Sigmoid colon (tissue), 7 donors: ENCODE data around the gene CHMP2A. TPM values are rescaled to one million over a fixed set of nuclear protein-coding genes. Genes with fewer than 3 reads are reported as not detected.
"Not testable (repeated sequence)": the region's sequence is repeated elsewhere in the genome, so short reads cannot be mapped to it uniquely, and the experiment has no call there.

Experiments used
- DNase-seq: peaks from one replicate; pipeline ENCODE4 v3.0.0-alpha.2; 2019
- H3K27ac ChIP-seq, 4 donors: fragments of 200-600 bp; sonication (generic); one replicate each; pipeline ENCODE4 v1.5.1; 2016 to 2019; ENCODE audit warnings: mild to moderate bottlenecking in 1 of 4
- H3K27me3 ChIP-seq, 3 donors: fragments of 200-600 bp; sonication (generic); one replicate each; pipeline ENCODE4 v1.5.1; 2019; ENCODE audit warnings: mild to moderate bottlenecking in 1 of 3
- H3K36me3 ChIP-seq, 4 donors: fragments of 200-600 bp; sonication (generic); one replicate each; pipeline ENCODE4 v1.5.1; 2016 to 2019
- H3K4me1 ChIP-seq, 4 donors: fragments of 200-600 bp; sonication (generic); one replicate each; pipeline ENCODE4 v1.5.1; 2017 to 2019
- H3K4me3 ChIP-seq, 4 donors: fragments of 200-600 bp; sonication (generic); one replicate each; pipeline ENCODE4 v1.5.1; 2017 to 2019; ENCODE audit warnings: mild to moderate bottlenecking in 2 of 4, moderate library complexity in 1 of 4
- H3K9me3 ChIP-seq, 4 donors: fragments of 200-600 bp in 3 of 4; sonication (generic) in 3 of 4; one replicate each; pipeline versions ENCODE4 v1.5.1 to v1.6.1; 2013 to 2019
- CTCF ChIP-seq, 4 experiments: fragments of 450-650 bp in 3 of 4; fragments of 200-600 bp in 1 of 4; IDR thresholded peaks; one replicate each; pipeline ENCODE4 v1.5.1; 2016 to 2019; ENCODE audit warnings: antibody characterized with exemption in 4 of 4, mild to moderate bottlenecking in 3 of 4, moderate library complexity in 2 of 4
- EP300 ChIP-seq, 4 donors: sonication (generic); formaldehyde crosslinking; IDR thresholded peaks; one replicate each; pipeline ENCODE4 v1.6.1; 2017; ENCODE audit warnings: antibody characterized with exemption in 4 of 4
- POLR2A ChIP-seq, 2 donors: fragments of 450-650 bp; IDR thresholded peaks; one replicate each; pipeline ENCODE4 v1.6.1; 2016; ENCODE audit warnings: antibody characterized with exemption in 2 of 2, mild to moderate bottlenecking in 2 of 2, moderate library complexity in 2 of 2
- POLR2AphosphoS5 ChIP-seq, 4 donors: sonication (generic); formaldehyde crosslinking; IDR thresholded peaks; one replicate each; pipeline ENCODE4 v1.6.1; 2017; ENCODE audit warnings: antibody characterized with exemption in 4 of 4
- WGBS, 2 donors: extraction: QIAGEN DNeasy Blood & Tissue Kit; methylation state at CpG; one replicate each; pipeline ENCODE4 v1.1.7; 2013; 5-methylcytosine and 5-hydroxymethylcytosine counted together
- intact Hi-C: fragments of 100-400 bp; cut with DNase I; formaldehyde crosslinking; loops from one replicate; pipeline ENCODE4 v1.15.1; 2023
- polyA plus RNA-seq, 3 donors: library from polyadenylated mRNA; stranded (reverse); fragments of 200-250 nt; gene quantifications; one replicate each; pipeline ENCODE4 v1.2.3, GENCODE V29; 2013
- total RNA-seq, 4 donors: library from RNA; depleted of rRNA; stranded (reverse); fragments of >200 nt; gene quantifications; one replicate each; pipeline ENCODE4 v1.1.0, GENCODE V29; 2016
- donor health status: healthy with polysubstance abuse.
- donor health status: Bipolar disorder and iron deficiency.
- donor health status: healthy.

The CHMP2A gene
- total and polyA plus RNA-seq, 7 donors, result 101 to 372 (median 144) TPM

DNA sequence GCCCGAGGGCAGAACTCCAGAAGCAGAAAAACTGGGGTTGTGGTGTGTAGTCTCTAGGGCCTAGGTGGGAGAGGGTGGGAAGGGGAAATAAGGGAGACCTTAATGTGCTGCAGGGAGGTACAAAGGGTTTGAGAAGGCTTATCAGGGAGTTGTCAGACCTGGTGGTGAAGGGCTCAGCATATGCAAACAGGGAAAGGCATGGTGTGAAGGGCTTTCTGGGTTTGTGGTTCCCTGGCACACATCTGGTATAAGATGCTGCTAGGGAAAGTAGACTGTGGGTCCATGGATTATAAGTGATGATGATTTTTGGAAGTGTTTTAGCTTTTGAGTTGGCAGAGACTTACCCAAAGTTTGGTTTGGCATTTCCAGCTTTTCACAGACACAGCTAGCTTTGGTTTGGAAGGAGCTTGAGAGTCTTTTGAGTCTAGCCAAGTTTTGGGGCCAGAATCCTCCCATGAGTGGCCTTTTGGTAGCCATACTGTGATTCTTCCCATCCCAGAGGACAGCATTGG lies 8.8 kb downstream of the CHMP2A start:
- H3K4me1 ChIP-seq, result peaks cover 0 to 34% (median 26%) of the 10 kb centered on the region in 4 donors
- intact Hi-C loops, result no loop called here
- WGBS, 2 donors, result 3 to 16% methylated on average over 1 of the region's 1 CpG
- H3K27ac ChIP-seq, result peak overlapping the region in 3 of 4 donors; percentile 86 to 98 (median 98)
- TF ChIP-seq POLR2AphosphoS5 (IDR thresholded peaks at IDR 0.05) (no peak), CTCF (IDR thresholded peaks at IDR 0.05) (no peak), EP300 (IDR thresholded peaks at IDR 0.05) (no peak), POLR2A (IDR thresholded peaks at IDR 0.05) (no peak)
- H3K4me3 ChIP-seq, result peak overlapping the region; percentile 74 to 98 (median 97)
- DNase-seq, result no peak
- no peaks in the 10 kb centered on the region for H3K27me3 ChIP-seq
- H3K9me3 ChIP-seq, result no peaks in the 10 kb centered on the region
- H3K36me3 ChIP-seq, result peaks cover 31 to 48% (median 42%) of the 10 kb centered on the region in 4 donors

DNA sequence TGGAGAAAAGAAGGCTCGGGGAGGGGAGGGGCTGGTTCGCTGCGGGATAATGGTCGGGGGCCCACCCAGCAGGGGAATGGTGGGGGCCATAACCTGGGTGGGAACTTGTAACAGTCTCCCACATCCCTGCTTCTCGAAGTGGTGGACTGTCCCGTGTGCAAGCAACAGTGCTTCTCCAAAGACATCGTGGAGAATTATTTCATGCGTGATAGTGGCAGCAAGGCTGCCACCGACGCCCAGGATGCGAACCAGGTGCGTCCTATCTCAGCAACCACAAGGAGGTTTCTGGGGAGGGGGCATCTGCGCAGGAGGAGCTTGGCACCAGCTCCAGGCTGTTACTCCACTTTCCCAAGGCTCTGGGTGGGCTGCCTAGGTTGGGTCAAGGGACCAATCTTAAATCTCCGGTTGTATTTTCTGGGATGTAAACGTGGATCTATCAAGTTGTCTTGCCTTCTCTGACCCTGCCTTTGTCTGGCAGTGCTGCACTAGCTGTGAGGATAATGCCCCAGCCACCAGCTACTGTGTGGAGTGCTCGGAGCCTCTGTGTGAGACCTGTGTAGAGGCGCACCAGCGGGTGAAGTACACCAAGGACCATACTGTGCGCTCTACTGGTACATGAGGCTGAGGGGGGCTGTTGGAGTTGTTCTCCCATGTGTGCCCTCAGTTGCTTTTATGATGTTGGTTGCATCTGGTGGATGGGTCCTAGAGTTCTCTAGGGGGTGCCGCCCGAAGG lies 9.5 kb downstream of the CHMP2A start:
- H3K27me3 ChIP-seq, result no peaks in the 10 kb centered on the region
- H3K36me3 ChIP-seq, result peaks cover 25 to 42% (median 36%) of the 10 kb centered on the region in 4 donors
- H3K4me1 ChIP-seq, result peaks cover 0 to 34% (median 26%) of the 10 kb centered on the region in 4 donors
- peak overlapping the region; percentile 74 to 98 (median 97) for H3K4me3 ChIP-seq
- intact Hi-C loops, result loop anchor here (2.0 kb wide), 1 partner anchor 27 kb away; the partner anchor contains the start of gene MZF1
- 3 to 8% methylated on average over 21 of the region's 21 CpGs for WGBS, 2 donors
- peak; percentile 67 for DNase-seq
- no peaks in the 10 kb centered on the region for H3K9me3 ChIP-seq
- TF ChIP-seq CTCF (IDR thresholded peaks at IDR 0.05) (no peak), POLR2AphosphoS5 (IDR thresholded peaks at IDR 0.05) (no peak), POLR2A (IDR thresholded peaks at IDR 0.05) (no peak), EP300 (IDR thresholded peaks at IDR 0.05) (no peak)
- H3K27ac ChIP-seq, result peak overlapping the region; percentile 86 to 98 (median 97)

DNA sequence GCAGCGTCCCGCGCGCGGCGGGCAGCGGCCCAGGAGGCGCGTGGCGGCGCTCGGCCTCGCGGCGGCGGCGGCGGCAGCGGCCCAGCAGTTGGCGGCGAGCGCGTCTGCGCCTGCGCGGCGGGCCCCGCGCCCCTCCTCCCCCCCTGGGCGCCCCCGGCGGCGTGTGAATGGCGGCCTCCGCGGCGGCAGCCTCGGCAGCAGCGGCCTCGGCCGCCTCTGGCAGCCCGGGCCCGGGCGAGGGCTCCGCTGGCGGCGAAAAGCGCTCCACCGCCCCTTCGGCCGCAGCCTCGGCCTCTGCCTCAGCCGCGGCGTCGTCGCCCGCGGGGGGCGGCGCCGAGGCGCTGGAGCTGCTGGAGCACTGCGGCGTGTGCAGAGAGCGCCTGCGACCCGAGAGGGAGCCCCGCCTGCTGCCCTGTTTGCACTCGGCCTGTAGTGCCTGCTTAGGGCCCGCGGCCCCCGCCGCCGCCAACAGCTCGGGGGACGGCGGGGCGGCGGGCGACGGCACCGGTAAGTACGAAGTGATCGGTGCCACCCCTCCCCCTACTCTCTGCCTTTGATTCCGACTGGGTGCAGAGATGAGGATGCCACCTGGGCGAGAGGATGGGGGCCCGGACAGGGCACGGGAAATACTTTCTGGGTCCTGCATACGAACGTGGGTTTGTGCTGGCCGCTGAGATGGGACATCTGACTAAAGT lies 10.2 kb downstream of the CHMP2A start:
- intact Hi-C loops, result loop anchor here (1.0 to 2.0 kb wide), 2 partner anchors 11 to 28 kb away; partner anchors contain the start of genes CHMP2A and MZF1
- Histone ChIP-seq H3K9me3 (no peaks in the 10 kb centered on the region), H3K27me3 (peaks cover 0 to 1% (median 0%) of the 10 kb centered on the region in 3 donors), H3K4me1 (peaks cover 0 to 34% (median 26%) of the 10 kb centered on the region in 4 donors), H3K27ac (peak overlapping the region; percentile 86 to 98 (median 97)), H3K36me3 (peaks cover 18 to 35% (median 29%) of the 10 kb centered on the region in 4 donors), H3K4me3 (peak overlapping the region; percentile 74 to 98 (median 97))
- WGBS, 2 donors, result 0 to 1% methylated on average over 92 of the region's 92 CpGs
- TF ChIP-seq EP300 (IDR thresholded peaks at IDR 0.05) (no peak), CTCF (IDR thresholded peaks at IDR 0.05) (no peak), POLR2A (IDR thresholded peaks at IDR 0.05) (no peak), POLR2AphosphoS5 (IDR thresholded peaks at IDR 0.05) (no peak)
- DNase-seq, result peak; percentile 69

DNA sequence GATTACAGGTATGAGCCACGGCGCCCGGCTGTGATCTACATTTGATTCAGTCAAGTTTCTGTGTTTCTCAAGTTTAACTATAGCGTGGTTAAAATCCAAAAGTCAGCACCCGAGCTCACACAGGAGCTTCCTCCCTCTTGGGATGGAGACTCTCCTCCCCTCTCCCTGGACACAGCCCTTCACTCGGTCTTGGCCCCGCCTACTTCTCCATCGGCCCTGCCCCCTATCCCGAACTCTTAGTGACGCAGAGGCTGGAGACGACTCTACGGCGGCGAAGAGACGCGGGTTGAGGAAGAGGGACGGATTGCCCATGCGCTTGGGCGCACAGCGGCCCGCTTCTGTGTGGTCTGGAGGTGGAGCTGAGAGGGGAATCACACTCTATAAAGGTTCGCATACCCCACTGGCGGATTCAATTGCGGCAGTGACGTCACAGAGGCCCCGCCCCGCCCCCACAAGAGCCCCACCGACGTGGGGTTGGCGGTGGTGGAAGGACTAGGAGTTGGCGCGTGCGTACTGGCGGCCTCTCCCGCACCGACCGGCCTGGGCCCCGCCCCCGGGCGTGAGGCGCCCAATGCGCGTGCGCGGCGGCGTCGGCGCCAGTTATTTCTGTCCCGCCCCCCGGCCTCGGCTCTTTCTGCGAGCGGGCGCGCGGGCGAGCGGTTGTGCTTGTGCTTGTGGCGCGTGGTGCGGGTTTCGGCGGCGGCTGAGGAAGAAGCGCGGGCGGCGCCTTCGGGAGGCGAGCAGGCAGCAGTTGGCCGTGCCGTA lies 10.9 kb downstream of the CHMP2A start, which contains the start of gene TRIM28:
TRIM28 (plus strand) TSS at position 239 of the 765 bp plus-strand sequence. CDS start 694 bp downstream, outside the sequence.
- H3K4me1 ChIP-seq, result peaks cover 0 to 34% (median 26%) of the 10 kb centered on the region in 4 donors
- peak; percentile 99 for DNase-seq
- TF ChIP-seq POLR2AphosphoS5 (IDR thresholded peaks at IDR 0.05) (peak; percentile 99), POLR2A (IDR thresholded peaks at IDR 0.05) (peak; percentile 94 to 98), EP300 (IDR thresholded peaks at IDR 0.05) (peak in 1 of 4 donors; percentile 69), CTCF (IDR thresholded peaks at IDR 0.05) (peak in 1 of 4 experiments; percentile 15)
- peaks cover 0 to 8% (median 0%) of the 10 kb centered on the region in 3 donors for H3K27me3 ChIP-seq
- H3K27ac ChIP-seq, result peak within 1 kb of the TSS; percentile 86 to 98 (median 97)
- intact Hi-C loops, result loop anchor here (1.0 to 2.0 kb wide), 3 partner anchors 11 to 29 kb away; partner anchors contain the start of genes CHMP2A and MZF1
- peak within 1 kb of the TSS; percentile 74 to 98 (median 97) for H3K4me3 ChIP-seq
- no peaks in the 10 kb centered on the region for H3K9me3 ChIP-seq
- H3K36me3 ChIP-seq, result peaks cover 11 to 27% (median 22%) of the 10 kb centered on the region in 4 donors
- WGBS, 2 donors, result 0 to 1% methylated on average over 73 of the region's 73 CpGs

- DNase-seq, result peak; percentile 62
- not testable (repeated sequence) for H3K9me3 ChIP-seq
- intact Hi-C loops, result loop anchor here (1.0 kb wide), 1 partner anchor 23 kb away; no protein-coding TSS in a partner anchor
- Histone ChIP-seq H3K27me3 (peaks cover 8 to 20% (median 10%) of the 10 kb centered on the region in 3 donors), H3K4me1 (peaks cover 0 to 42% (median 32%) of the 10 kb centered on the region in 4 donors), H3K27ac (peak overlapping the region; percentile 86 to 98 (median 97)), H3K4me3 (peak overlapping the region; percentile 41 to 98 (median 97)), H3K36me3 (peaks cover 0 to 15% (median 10%) of the 10 kb centered on the region in 4 donors)
- 77 to 84% methylated on average over 18 of the region's 18 CpGs for WGBS, 2 donors
These were observed 12.1 kb downstream of the CHMP2A start for GRCh38 chr19:58542641-58543372.

GRCh38 chr19:58539169-58539559 lies 15.7 kb downstream of the CHMP2A start:
- H3K4me3 ChIP-seq, result not testable (repeated sequence)

More at GRCh38 chr19:58539169-58539559, 15.7 kb downstream of the CHMP2A start:
- DNase-seq, H3K9me3 ChIP-seq, intact Hi-C loops, H3K36me3 ChIP-seq, H3K27ac ChIP-seq: not testable (repeated sequence)
- peaks cover 0 to 17% (median 10%) of the 10 kb centered on the region in 4 donors for H3K4me1 ChIP-seq
- peaks cover 8 to 33% (median 21%) of the 10 kb centered on the region in 3 donors for H3K27me3 ChIP-seq
